ENCODE data around the gene EPC1. TPM values are rescaled to one million over a fixed set of nuclear protein-coding genes. Genes with fewer than 3 reads are reported as not detected.

EPC1 gene
- total RNA-seq, 1 donor from 2014 or later: 45.4 TPM

DNA sequence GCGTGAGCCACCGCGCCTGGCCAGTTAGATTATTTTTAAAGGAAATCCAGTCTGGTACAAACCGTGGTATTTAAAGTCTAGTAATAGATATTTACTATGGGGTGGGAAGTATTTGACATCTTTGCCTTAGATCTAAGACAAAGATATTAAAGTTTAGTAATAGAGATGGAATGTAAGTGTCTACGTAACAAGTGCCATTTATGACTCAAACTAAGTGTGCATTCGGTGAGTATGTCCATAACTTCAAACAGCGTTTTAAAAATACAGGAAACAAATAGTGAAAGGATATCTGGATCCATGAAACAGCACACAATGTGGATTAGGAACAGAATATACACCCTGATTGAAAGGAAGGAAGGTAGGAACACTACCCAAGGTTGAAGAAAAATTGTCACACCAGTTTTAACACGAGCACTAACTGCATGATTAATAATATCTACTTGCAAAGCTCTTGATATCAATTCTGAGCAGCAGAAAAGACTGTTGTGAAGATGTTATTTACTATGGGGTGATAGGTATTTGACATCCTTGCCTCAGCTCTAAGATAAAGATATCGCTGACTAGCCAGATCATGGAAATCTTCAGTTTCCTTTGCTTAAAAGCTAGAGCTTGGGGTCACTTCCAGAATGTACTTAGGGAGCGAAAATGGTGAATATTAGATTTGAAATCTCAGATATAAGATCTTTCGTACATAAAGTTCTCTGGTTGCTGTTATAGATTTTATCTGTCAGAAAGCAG is 48.7 kb downstream of the EPC1 start:
- Histone ChIP-seq H3K4me2 (no peak overlapping the region), H3K9ac (no peak overlapping the region), H3K4me3 (no peak overlapping the region), H2AFZ (replicated peaks) (no peak overlapping the region), H3K9me3 (ENCODE audit: low read depth) (no peaks in the 10 kb centered on the region), H3K79me2 (ENCODE audit: low read depth) (peaks cover 97% of the 10 kb centered on the region), H3F3A (ENCODE audit: low read depth) (no peaks in the 10 kb centered on the region), H3K27ac (no peak overlapping the region), H3K4me1 (no peaks in the 10 kb centered on the region), H4K20me1 (ENCODE audit: low read depth) (peaks cover 17% of the 10 kb centered on the region), H3K27me3 (no peaks in the 10 kb centered on the region), H3K36me3 (peaks cover 10% of the 10 kb centered on the region)
- Mint-ChIP-seq H3K4me1 (no peaks in the 10 kb centered on the region), H3K27ac (no peak overlapping the region), H3K4me3 (no peak overlapping the region), H3K27me3 (ENCODE audit: insufficient read depth, low read depth) (no peaks in the 10 kb centered on the region), H3K36me3 (peaks cover 36% of the 10 kb centered on the region), H3K9me3 (peaks cover 12% of the 10 kb centered on the region)
- no peak for DNase-seq (ENCODE audit: low spot score)
- no peak for TF ChIP-seq EZH2phosphoT487 (IDR thresholded peaks at IDR 0.05)

GRCh38 chr10:32295027-32295426 is 51.9 kb downstream of the EPC1 start:
- Histone ChIP-seq H3K27ac (no peak overlapping the region), H4K20me1 (ENCODE audit: low read depth) (peaks cover 17% of the 10 kb centered on the region), H3K4me1 (no peaks in the 10 kb centered on the region), H3K4me3 (no peak overlapping the region), H3K27me3 (no peaks in the 10 kb centered on the region), H3K4me2 (no peak overlapping the region), H3K9ac (no peak overlapping the region), H3K36me3 (peaks cover 17% of the 10 kb centered on the region), H3K79me2 (ENCODE audit: low read depth) (peaks cover 71% of the 10 kb centered on the region), H3K9me3 (ENCODE audit: low read depth) (no peaks in the 10 kb centered on the region), H2AFZ (replicated peaks) (no peak overlapping the region), H3F3A (ENCODE audit: low read depth) (no peaks in the 10 kb centered on the region)
- TF ChIP-seq CTCF (IDR thresholded peaks at IDR 0.05) (no peak), EZH2phosphoT487 (IDR thresholded peaks at IDR 0.05) (no peak), EZH2 (IDR thresholded peaks at IDR 0.05) (no peak)
- H3K4me3 Mint-ChIP-seq: no peak overlapping the region
- no peaks in the 10 kb centered on the region for H3K4me1 Mint-ChIP-seq
- peaks cover 15% of the 10 kb centered on the region for H3K36me3 Mint-ChIP-seq
- H3K27ac Mint-ChIP-seq: no peak overlapping the region
- no peak for DNase-seq (ENCODE audit: low spot score)
- no peaks in the 10 kb centered on the region for H3K27me3 Mint-ChIP-seq (ENCODE audit: insufficient read depth, low read depth)
- H3K9me3 Mint-ChIP-seq: peaks cover 4% of the 10 kb centered on the region

DNA sequence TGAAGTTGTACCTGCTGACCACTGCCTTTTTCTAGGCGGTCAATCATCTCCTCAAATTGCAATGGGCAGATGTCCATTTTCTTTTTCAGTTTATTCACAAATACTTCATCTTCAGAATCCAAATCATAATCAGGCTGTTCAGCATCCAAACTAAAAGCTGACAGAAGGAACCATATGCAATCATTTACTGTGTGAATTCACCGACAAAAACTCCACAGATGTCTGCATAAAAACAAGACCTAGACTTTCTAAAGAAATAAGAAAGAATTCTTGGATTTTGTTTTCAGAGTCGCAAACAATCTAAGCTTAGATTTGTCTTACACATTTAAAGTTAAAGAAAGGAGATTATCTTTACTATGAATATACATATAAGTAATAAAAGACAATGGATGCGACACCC is 53.4 kb downstream of the EPC1 start:
- DNase-seq (ENCODE audit: low spot score): no peak
- H3K4me1 ChIP-seq: no peaks in the 10 kb centered on the region
- no peak overlapping the region for H3K4me2 ChIP-seq
- no peak overlapping the region for H3K4me3 Mint-ChIP-seq
- no peaks in the 10 kb centered on the region for H3K27me3 Mint-ChIP-seq (ENCODE audit: insufficient read depth, low read depth)
- H3K4me1 Mint-ChIP-seq: no peaks in the 10 kb centered on the region
- H3K4me3 ChIP-seq: no peak overlapping the region
- peaks cover 15% of the 10 kb centered on the region for H3K36me3 Mint-ChIP-seq
- no peak overlapping the region for H2AFZ ChIP-seq (replicated peaks)
- no peak overlapping the region for H3K27ac Mint-ChIP-seq
- H3K9me3 Mint-ChIP-seq: no peaks in the 10 kb centered on the region
- H3K27me3 ChIP-seq: no peaks in the 10 kb centered on the region
- peaks cover 58% of the 10 kb centered on the region for H3K79me2 ChIP-seq (ENCODE audit: low read depth)
- peaks cover 13% of the 10 kb centered on the region for H3K36me3 ChIP-seq
- no peaks in the 10 kb centered on the region for H3F3A ChIP-seq (ENCODE audit: low read depth)
- H3K9me3 ChIP-seq (ENCODE audit: low read depth): no peaks in the 10 kb centered on the region
- peaks cover 17% of the 10 kb centered on the region for H4K20me1 ChIP-seq (ENCODE audit: low read depth)
- H3K9ac ChIP-seq: no peak overlapping the region
- TF ChIP-seq EZH2 (IDR thresholded peaks at IDR 0.05): no peak
- TF ChIP-seq CTCF (IDR thresholded peaks at IDR 0.05): no peak
- TF ChIP-seq EZH2phosphoT487 (IDR thresholded peaks at IDR 0.05): no peak
- no peak overlapping the region for H3K27ac ChIP-seq

DNA sequence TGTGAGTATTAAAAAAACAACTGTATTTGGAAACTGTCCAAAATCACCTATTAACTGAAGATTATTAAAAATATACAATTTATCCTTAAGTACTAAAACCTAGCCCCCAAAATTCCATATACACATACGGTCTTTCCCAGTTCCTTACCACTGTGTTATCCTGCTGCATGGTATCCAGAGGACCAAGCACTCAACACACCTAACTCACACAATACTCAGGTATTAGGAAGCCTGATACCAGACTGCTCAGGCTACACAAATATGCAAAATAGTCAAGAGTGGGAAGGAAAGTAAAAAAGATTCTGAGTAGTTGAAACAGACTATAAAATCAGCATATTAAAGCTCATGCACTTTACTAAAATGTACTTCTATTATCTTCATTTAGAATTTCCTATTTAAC is 67.2 kb downstream of the EPC1 start:
- H3K27me3 ChIP-seq: no peaks in the 10 kb centered on the region
- H3K4me1 Mint-ChIP-seq: no peaks in the 10 kb centered on the region
- H3K79me2 ChIP-seq (ENCODE audit: low read depth): peaks cover 64% of the 10 kb centered on the region
- peaks cover 12% of the 10 kb centered on the region for H3K36me3 ChIP-seq
- no peak for DNase-seq (ENCODE audit: low spot score)
- no peak overlapping the region for H3K27ac ChIP-seq
- H4K20me1 ChIP-seq (ENCODE audit: low read depth): no peaks in the 10 kb centered on the region
- H2AFZ ChIP-seq (replicated peaks): no peak overlapping the region
- H3K4me1 ChIP-seq: no peaks in the 10 kb centered on the region
- H3K4me3 ChIP-seq: no peak overlapping the region
- H3K9me3 Mint-ChIP-seq: no peaks in the 10 kb centered on the region
- no peak overlapping the region for H3K4me2 ChIP-seq
- H3K9me3 ChIP-seq (ENCODE audit: low read depth): no peaks in the 10 kb centered on the region
- H3K4me3 Mint-ChIP-seq: no peak overlapping the region
- no peak for TF ChIP-seq CTCF (IDR thresholded peaks at IDR 0.05)
- no peak for TF ChIP-seq EZH2 (IDR thresholded peaks at IDR 0.05)
- no peak for TF ChIP-seq EZH2phosphoT487 (IDR thresholded peaks at IDR 0.05)
- H3K9ac ChIP-seq: no peak overlapping the region
- H3K27ac Mint-ChIP-seq: no peak overlapping the region
- no peaks in the 10 kb centered on the region for H3F3A ChIP-seq (ENCODE audit: low read depth)
- H3K27me3 Mint-ChIP-seq (ENCODE audit: insufficient read depth, low read depth): no peaks in the 10 kb centered on the region
- H3K36me3 Mint-ChIP-seq: peaks cover 42% of the 10 kb centered on the region

All from neural progenitor cell (in vitro differentiated cells).